Amniotic stem cell (primary cell): ENCODE results near the gene GAS5.
"Not testable (repeated sequence)": the region's sequence is repeated elsewhere in the genome, so short reads cannot be mapped to it uniquely, and the experiment has no call there.

Experiments
- DNase-seq: peaks from one replicate; lab custom pipeline; 2025; lab: John Stamatoyannopoulos, UW

The GAS5 gene

DNA sequence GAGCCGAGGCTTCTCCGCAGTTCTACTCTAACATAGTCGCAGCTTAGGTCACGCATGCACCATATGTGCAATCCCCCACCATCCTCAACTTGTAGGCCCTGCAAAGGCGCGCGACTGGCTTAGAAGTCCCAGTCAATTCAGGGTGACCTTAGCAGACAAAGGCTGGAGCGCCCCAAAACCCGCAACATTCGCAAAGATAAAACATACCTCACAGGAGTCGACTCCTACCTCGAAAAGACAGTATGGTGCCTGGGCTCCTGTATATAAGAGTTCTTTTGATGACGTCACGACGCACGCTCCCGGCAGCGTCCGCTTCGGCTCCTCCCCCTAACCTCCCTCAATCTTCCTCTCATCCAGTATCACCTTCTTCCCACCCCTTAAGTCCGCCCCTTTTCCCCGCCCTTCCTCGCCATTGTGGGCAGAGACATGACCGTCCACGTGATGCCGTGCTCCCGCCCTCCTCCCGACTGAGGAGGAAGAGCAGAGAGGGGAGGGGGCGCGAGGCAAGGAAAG is at the start of gene GAS5:
TSS of gene GAS5 (minus strand) at position 237 of the 513 bp plus-strand sequence.
- DNase-seq: peak; percentile 100

- no peak for DNase-seq
Measured at GRCh38 chr1:173917149-173917548, 49.4 kb upstream of the GAS5 start, which contains the start of gene SERPINC1. TSS of gene SERPINC1 (minus strand) at chr1:173917327. CDS start at chr1:173917259, 68 bp downstream.

DNA sequence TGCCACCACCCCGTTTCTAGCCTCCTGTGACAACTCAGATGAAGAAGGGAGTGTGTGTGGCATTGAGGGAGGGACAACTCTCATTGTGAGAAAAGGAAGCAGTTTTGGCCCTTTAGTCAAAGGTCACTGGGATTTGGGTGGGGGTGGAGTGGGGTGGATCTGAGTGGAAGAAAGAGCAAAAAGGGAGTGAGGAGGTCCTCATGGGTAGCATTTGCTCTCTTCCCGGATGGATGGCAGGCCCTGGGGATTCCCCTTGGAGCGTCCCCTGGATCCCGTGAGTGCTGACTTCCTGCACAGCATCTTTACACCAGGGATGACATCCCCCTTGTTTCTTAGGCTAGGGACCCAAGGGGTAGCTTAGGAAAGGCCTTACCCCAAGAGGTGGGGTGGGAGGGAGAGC is 48.9 kb upstream of the GAS5 start:
- no peak for DNase-seq

- DNase-seq: no peak
Measured at GRCh38 chr1:173915596-173915995, 47.8 kb upstream of the GAS5 start.

DNA sequence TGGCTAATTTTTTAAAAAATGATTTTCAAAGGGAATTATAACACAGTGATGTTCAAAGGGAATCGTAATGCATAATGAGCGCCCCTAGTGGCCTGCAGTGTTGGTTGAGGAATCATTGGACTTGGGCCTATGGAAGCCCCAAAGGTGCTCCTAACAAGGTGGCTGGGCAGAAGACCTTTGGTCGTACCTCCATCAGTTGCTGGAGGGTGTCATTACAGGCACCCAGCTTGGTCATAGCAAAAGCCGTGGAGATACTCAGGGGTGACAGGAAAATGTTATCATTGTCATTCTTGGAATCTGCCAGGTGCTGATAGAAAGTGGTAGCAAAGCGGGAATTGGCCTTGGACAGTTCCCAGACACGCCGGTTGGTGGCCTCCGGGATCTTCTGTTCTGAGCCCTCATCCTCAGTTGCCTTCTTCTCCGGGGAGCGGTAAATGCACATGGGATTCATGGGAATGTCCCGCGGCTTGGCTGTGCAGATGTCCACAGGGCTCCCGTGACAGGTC is 46.6 kb upstream of the GAS5 start:
- no peak for DNase-seq

GRCh38 chr1:173913111-173913510 is 45.3 kb upstream of the GAS5 start:
- no peak for DNase-seq

- DNase-seq: no peak
Measured at GRCh38 chr1:173903827-173904531, 36.2 kb upstream of the GAS5 start.

DNA sequence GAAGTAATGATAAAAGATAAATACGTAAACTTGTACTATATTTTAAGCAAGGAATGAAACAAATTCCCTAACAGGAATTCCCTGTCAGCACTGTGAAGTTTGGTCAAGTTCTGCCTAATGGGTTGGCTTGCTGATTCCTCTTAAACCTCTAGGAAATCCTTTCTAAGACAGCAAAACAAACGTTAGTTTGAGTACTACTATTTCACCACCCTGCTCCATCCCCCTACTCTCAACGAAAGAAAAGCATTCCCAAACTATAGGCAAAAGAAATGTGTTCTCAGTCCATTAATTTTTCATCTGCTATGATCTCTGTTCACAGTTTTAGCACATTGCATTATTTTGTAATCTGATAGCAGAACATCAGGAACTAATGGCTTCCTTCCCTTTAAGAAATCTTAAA is 33.2 kb upstream of the GAS5 start:
- no peak for DNase-seq

DNA sequence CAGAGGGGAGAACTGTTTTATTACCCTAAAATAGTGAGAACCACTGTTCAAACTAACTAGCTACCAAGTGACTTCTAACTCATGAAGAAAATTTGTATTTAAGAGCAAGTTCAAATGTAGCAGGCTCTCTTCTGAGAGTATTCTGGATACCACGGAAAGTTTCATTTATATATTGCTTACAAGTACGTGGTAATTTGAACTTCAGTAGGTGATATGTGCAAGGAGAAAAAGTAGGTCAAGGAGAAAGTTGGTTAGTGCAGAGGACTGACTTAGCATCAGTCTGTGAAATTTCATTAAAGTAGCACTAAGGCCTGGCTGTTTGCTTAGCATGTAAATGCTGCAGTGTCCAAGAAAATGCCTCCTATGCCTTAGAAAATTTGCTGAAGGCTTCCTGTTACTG is 32.6 kb upstream of the GAS5 start:
- no peak for DNase-seq

DNA sequence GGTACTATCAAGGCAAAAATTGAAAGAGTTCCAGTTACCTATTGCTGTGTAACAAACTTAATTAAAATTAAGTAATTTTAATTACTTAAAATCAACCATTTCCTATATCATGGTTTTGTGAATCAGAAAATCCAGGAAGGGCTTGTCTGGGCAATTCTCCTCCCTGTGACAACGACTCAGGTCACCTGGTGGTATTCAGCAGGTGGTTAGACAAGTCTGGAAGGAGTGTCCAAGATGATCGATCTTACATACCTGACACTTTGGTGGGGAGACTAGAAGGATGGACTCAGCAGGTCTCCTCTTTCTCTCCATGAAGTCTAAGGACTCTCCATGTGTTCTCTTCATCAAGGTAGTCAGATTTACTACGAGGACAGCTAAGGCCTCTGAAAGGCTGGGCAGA is 26.4 kb upstream of the GAS5 start:
- no peak for DNase-seq

DNA sequence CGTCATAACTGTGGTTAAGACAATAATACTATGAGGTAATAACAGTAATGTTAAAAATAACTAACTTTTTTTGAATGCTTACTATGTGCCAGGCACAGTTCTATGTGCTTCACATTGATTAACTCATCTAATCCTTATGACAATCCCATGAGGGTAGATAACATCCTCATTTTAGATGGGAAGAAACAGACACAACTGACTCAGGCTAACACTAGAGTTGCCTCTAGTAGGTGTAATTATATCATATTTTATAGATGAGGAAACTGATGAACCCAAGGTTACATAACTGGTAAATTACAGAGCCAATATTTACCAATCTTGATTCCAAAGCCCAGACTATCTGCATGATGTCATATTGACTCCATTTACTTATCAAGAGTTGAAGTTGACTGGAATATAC is 25.8 kb upstream of the GAS5 start:
- no peak for DNase-seq

DNA sequence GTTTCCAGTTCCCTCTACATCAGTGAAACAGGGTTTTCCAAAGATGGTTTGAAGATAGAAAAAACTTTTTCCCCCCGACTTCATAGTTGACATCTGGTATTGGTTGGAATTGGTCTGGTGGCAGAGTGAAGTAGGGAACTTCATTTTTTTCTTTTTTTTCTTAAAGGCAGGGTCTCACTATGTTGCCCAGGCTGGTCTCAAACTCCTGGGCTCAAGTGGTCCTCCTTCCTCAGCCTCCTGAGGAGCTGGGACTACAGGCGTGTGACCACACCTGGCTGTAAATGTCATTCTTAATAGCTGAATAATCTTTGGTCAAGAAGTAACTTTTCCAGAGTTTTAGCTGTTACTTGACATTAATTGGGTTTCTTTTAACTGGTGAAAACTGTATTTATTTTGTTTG is 22.1 kb upstream of the GAS5 start:
- no peak for DNase-seq

- no peak for DNase-seq
Measured at GRCh38 chr1:173888749-173889148, 21.0 kb upstream of the GAS5 start.

- no peak for DNase-seq
Measured at GRCh38 chr1:173887627-173888026, 19.8 kb upstream of the GAS5 start.

GRCh38 chr1:173886746-173887611 is 19.2 kb upstream of the GAS5 start:
- no peak for DNase-seq

- DNase-seq: no peak
Measured at GRCh38 chr1:173884701-173885100, 16.9 kb upstream of the GAS5 start.

GRCh38 chr1:173881117-173881516 is 13.3 kb upstream of the GAS5 start:
- not testable (repeated sequence) for DNase-seq

DNA sequence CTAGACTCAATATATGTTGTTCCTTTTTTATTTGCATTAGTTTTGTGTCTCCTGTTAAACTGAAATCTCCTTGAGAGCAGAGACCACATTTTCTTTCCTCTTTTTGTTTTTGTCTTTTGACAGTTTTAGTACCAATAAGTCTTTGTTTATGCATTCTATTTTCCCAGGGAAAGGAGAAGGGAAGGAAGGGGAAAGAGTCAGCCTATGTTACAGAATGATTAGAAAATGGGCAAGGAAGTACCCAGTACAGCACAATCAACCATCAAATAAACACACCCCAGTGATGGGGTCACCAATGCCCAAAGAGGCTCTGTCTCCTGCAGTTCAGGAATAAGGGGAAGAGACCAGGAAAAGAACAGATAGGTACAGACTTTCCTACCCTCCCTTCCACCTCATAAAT is 10.5 kb upstream of the GAS5 start:
- DNase-seq: no peak

DNA sequence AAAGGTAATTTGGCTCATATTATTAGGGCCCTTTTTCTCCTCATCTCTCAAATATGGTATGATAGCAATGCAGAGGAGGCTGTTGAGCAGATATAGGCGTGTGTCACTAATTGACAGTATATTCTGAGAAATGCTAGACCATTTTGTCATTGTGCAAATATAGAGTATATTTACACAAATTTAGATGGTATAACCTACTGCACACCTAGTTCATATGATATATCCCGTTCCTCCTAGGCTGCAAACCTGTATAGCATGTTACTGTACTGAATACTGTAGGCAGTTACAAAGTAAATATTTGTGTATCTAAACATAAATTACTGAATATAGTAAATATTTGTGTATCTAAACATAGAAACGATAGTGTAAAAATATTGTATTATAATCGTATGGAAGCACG is 8.9 kb upstream of the GAS5 start:
- DNase-seq: no peak

DNA sequence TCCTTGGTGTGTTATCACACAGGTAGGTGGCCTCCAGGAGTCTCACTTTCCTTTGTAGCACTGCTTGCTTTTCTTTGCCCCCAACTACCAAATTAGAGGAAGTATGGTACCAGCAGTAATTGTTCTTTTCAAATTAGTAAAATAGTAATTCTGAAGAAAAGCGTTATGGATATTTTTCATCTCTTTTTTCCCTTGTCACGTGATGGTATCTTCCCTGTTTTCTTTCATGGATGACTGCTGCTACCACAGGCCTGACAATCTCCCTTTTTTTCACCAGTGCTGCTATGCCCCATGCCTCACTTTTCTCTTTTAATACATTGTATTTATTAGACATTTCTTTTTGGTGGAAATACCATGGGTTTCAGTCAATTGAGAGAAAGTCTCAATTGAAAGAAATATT is 3.7 kb upstream of the GAS5 start:
- DNase-seq: no peak

DNA sequence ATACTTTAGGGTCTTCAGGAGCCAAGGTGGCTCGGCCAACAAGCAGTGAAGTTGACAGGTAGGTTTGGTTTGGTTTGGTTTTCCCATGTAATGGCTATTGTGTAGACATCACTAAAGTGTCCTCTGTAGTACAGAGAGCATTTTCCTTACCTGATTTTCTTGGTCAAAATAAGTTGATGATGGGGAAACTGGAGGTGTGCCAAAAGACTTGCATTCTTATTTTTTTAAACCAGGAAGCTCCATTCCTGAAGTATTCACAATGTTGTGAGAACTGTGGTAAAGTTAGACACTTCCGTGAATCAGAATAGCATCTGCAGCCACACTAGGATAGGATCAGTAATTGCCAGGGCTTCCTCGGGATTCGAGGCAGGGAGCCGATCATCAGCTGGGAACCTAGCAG is 3.3 kb upstream of the GAS5 start:
- no peak for DNase-seq

- DNase-seq: no peak
Measured at GRCh38 chr1:173870252-173871075, 2.7 kb upstream of the GAS5 start.
